ENCODE results near the gene PPP2R2D. TPM values are rescaled to one million over a fixed set of nuclear protein-coding genes. Genes with fewer than 3 reads are reported as not detected.
"Not testable (repeated sequence)": the region's sequence is repeated elsewhere in the genome, so short reads cannot be mapped to it uniquely, and the experiment has no call there.

The PPP2R2D gene
- polyA plus RNA-seq, 2 donors = 14.5 to 19.3 TPM

- Histone ChIP-seq H3K4me1 (ENCODE audit: control insufficient read depth in 2 of 2, insufficient read depth in 2 of 2, low read length in 1 of 2) (peaks cover 6 to 7% of the 10 kb centered on the region in 2 donors), H3K36me3 (ENCODE audit: control insufficient read depth in 2 of 2, insufficient read depth in 2 of 2, low read length in 1 of 2) (peaks cover 11 to 29% of the 10 kb centered on the region in 2 donors)
Observed at GRCh38 chr10:131949041-131949862, 48.4 kb downstream of the PPP2R2D start.

DNA sequence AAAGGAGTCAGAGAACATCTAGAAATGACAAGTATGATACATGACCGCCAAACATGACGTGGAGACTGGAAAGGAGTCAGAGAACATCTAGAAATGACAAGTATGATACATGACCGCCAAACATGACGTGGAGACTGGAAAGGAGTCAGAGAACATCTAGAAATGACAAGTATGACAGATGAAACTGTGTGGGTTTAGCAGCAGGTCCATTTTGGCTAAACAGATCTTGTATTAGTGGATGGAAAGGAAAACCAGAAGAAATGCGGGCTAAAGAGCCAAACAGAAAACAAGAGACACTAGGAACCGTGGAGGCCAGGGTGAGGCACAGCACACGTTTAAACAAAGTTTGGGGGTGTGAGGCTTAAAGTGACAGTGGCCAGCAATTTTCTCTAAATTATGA lies 49.1 kb downstream of the PPP2R2D start:
- H3K27ac ChIP-seq (ENCODE audit: low read depth in 2 of 2, low read length in 1 of 2); H3K9me3 ChIP-seq (ENCODE audit: control insufficient read depth in 2 of 2, insufficient read depth in 1 of 2, low read depth in 1 of 2, low read length in 1 of 2); H3K4me1 ChIP-seq (ENCODE audit: control insufficient read depth in 2 of 2, insufficient read depth in 2 of 2, low read length in 1 of 2); H3K27me3 ChIP-seq (ENCODE audit: control insufficient read depth in 1 of 2, insufficient read depth in 2 of 2, low read length in 2 of 2); H3K4me3 ChIP-seq (ENCODE audit: low read depth in 1 of 2, low read length in 2 of 2): not testable (repeated sequence)
- peaks cover 11 to 34% of the 10 kb centered on the region in 2 donors for H3K36me3 ChIP-seq (ENCODE audit: control insufficient read depth in 2 of 2, insufficient read depth in 2 of 2, low read length in 1 of 2)
- 72 to 78% methylated on average over 5 of the region's 7 CpGs for whole genome bisulfite sequencing, 2 donors

More at GRCh38 chr10:131949041-131949862, 48.4 kb downstream of the PPP2R2D start:
- no peaks in the 10 kb centered on the region for H3K9me3 ChIP-seq (ENCODE audit: control insufficient read depth in 2 of 2, insufficient read depth in 1 of 2, low read depth in 1 of 2, low read length in 1 of 2)
- H3K4me3 ChIP-seq (ENCODE audit: low read depth in 1 of 2, low read length in 2 of 2) = no peak overlapping the region
- no peaks in the 10 kb centered on the region for H3K27me3 ChIP-seq (ENCODE audit: control insufficient read depth in 1 of 2, insufficient read depth in 2 of 2, low read length in 2 of 2)
- WGBS, 2 donors = 86 to 96% methylated on average over 21 of the region's 23 CpGs
- no peak overlapping the region for H3K27ac ChIP-seq (ENCODE audit: low read depth in 2 of 2, low read length in 1 of 2)

GRCh38 chr10:131954356-131954965 lies 53.7 kb downstream of the PPP2R2D start:
- H3K27me3 ChIP-seq (ENCODE audit: control insufficient read depth in 1 of 2, insufficient read depth in 2 of 2, low read length in 2 of 2) = no peaks in the 10 kb centered on the region
- H3K4me1 ChIP-seq (ENCODE audit: control insufficient read depth in 2 of 2, insufficient read depth in 2 of 2, low read length in 1 of 2) = no peaks in the 10 kb centered on the region
- WGBS, 2 donors = 88 to 89% methylated on average over 21 of the region's 21 CpGs
- H3K27ac ChIP-seq (ENCODE audit: low read depth in 2 of 2, low read length in 1 of 2) = no peak overlapping the region
- peaks cover 9 to 40% of the 10 kb centered on the region in 2 donors for H3K36me3 ChIP-seq (ENCODE audit: control insufficient read depth in 2 of 2, insufficient read depth in 2 of 2, low read length in 1 of 2)
- H3K4me3 ChIP-seq (ENCODE audit: low read depth in 1 of 2, low read length in 2 of 2) = no peak overlapping the region
- no peaks in the 10 kb centered on the region for H3K9me3 ChIP-seq (ENCODE audit: control insufficient read depth in 2 of 2, insufficient read depth in 1 of 2, low read depth in 1 of 2, low read length in 1 of 2)

DNA sequence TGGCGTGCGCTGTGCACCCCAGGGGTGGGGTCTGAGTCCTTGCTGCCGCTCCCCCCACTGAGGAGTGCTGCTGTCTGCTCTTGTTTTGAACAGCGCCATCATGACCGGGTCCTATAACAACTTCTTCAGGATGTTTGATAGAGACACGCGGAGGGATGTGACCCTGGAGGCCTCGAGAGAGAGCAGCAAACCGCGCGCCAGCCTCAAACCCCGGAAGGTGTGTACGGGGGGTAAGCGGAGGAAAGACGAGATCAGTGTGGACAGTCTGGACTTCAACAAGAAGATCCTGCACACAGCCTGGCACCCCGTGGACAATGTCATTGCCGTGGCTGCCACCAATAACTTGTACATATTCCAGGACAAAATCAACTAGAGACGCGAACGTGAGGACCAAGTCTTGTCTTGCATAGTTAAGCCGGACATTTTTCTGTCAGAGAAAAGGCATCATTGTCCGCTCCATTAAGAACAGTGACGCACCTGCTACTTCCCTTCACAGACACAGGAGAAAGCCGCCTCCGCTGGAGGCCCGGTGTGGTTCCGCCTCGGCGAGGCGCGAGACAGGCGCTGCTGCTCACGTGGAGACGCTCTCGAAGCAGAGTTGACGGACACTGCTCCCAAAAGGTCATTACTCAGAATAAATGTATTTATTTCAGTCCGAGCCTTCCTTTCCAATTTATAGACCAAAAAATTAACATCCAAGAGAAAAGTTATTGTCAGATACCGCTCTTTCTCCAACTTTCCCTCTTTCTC lies 55.0 kb downstream of the PPP2R2D start:
- Histone ChIP-seq H3K27me3 (ENCODE audit: control insufficient read depth in 1 of 2, insufficient read depth in 2 of 2, low read length in 2 of 2) (no peaks in the 10 kb centered on the region), H3K36me3 (ENCODE audit: control insufficient read depth in 2 of 2, insufficient read depth in 2 of 2, low read length in 1 of 2) (peaks cover 3 to 50% of the 10 kb centered on the region in 2 donors), H3K27ac (ENCODE audit: low read depth in 2 of 2, low read length in 1 of 2) (no peak overlapping the region), H3K9me3 (ENCODE audit: control insufficient read depth in 2 of 2, insufficient read depth in 1 of 2, low read depth in 1 of 2, low read length in 1 of 2) (no peaks in the 10 kb centered on the region), H3K4me1 (ENCODE audit: control insufficient read depth in 2 of 2, insufficient read depth in 2 of 2, low read length in 1 of 2) (no peaks in the 10 kb centered on the region), H3K4me3 (ENCODE audit: low read depth in 1 of 2, low read length in 2 of 2) (no peak overlapping the region)
- WGBS, 2 donors = 97% methylated on average over 38 of the region's 38 CpGs

DNA sequence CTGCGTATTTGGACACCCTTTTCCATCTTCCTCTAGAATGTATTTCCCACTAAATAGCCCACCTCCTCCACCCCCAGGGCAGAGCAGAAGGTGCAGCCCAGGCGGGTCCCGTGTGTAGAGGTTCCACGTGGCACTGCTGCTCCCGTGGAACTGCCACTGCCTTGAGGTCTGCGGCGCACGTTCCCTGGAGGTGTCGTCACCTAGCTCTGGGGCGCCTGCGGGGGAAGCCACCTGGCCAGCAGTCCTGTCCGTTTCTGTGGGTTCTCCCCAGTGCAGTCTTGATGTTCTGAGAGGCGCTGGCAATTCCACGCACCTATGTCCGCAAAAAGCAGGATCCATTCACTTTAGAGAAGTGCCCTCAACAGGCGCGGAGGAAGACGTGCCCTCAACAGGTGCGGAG lies 59.0 kb downstream of the PPP2R2D start:
- no peaks in the 10 kb centered on the region for H3K9me3 ChIP-seq (ENCODE audit: control insufficient read depth in 2 of 2, insufficient read depth in 1 of 2, low read depth in 1 of 2, low read length in 1 of 2)
- H3K4me1 ChIP-seq (ENCODE audit: control insufficient read depth in 2 of 2, insufficient read depth in 2 of 2, low read length in 1 of 2) = no peaks in the 10 kb centered on the region
- H3K27me3 ChIP-seq (ENCODE audit: control insufficient read depth in 1 of 2, insufficient read depth in 2 of 2, low read length in 2 of 2) = no peaks in the 10 kb centered on the region
- peaks cover 0 to 48% of the 10 kb centered on the region in 2 donors for H3K36me3 ChIP-seq (ENCODE audit: control insufficient read depth in 2 of 2, insufficient read depth in 2 of 2, low read length in 1 of 2)
- 86 to 92% methylated on average over 19 of the region's 19 CpGs for WGBS, 2 donors
- H3K27ac ChIP-seq (ENCODE audit: low read depth in 2 of 2, low read length in 1 of 2) = no peak overlapping the region
- no peak overlapping the region for H3K4me3 ChIP-seq (ENCODE audit: low read depth in 1 of 2, low read length in 2 of 2)

GRCh38 chr10:131960631-131961046 lies 59.8 kb downstream of the PPP2R2D start:
- H3K4me3 ChIP-seq (ENCODE audit: low read depth in 1 of 2, low read length in 2 of 2) = no peak overlapping the region
- no peaks in the 10 kb centered on the region for H3K4me1 ChIP-seq (ENCODE audit: control insufficient read depth in 2 of 2, insufficient read depth in 2 of 2, low read length in 1 of 2)
- H3K27me3 ChIP-seq (ENCODE audit: control insufficient read depth in 1 of 2, insufficient read depth in 2 of 2, low read length in 2 of 2) = no peaks in the 10 kb centered on the region
- H3K36me3 ChIP-seq (ENCODE audit: control insufficient read depth in 2 of 2, insufficient read depth in 2 of 2, low read length in 1 of 2) = peaks cover 0 to 46% of the 10 kb centered on the region in 2 donors
- H3K9me3 ChIP-seq (ENCODE audit: control insufficient read depth in 2 of 2, insufficient read depth in 1 of 2, low read depth in 1 of 2, low read length in 1 of 2) = no peaks in the 10 kb centered on the region
- WGBS, 2 donors = 87 to 91% methylated on average over 18 of the region's 18 CpGs
- H3K27ac ChIP-seq (ENCODE audit: low read depth in 2 of 2, low read length in 1 of 2) = no peak overlapping the region

- WGBS, 2 donors = 92 to 93% methylated on average over 26 of the region's 26 CpGs
- Histone ChIP-seq H3K4me1 (ENCODE audit: control insufficient read depth in 2 of 2, insufficient read depth in 2 of 2, low read length in 1 of 2) (no peaks in the 10 kb centered on the region), H3K27ac (ENCODE audit: low read depth in 2 of 2, low read length in 1 of 2) (no peak overlapping the region), H3K36me3 (ENCODE audit: control insufficient read depth in 2 of 2, insufficient read depth in 2 of 2, low read length in 1 of 2) (peaks cover 0 to 40% of the 10 kb centered on the region in 2 donors), H3K4me3 (ENCODE audit: low read depth in 1 of 2, low read length in 2 of 2) (no peak overlapping the region), H3K27me3 (ENCODE audit: control insufficient read depth in 1 of 2, insufficient read depth in 2 of 2, low read length in 2 of 2) (no peaks in the 10 kb centered on the region), H3K9me3 (ENCODE audit: control insufficient read depth in 2 of 2, insufficient read depth in 1 of 2, low read depth in 1 of 2, low read length in 1 of 2) (no peaks in the 10 kb centered on the region)
Observed at GRCh38 chr10:131961047-131961776, 60.4 kb downstream of the PPP2R2D start.

- Histone ChIP-seq H3K27ac (ENCODE audit: low read depth in 2 of 2, low read length in 1 of 2) (no peak overlapping the region), H3K4me3 (ENCODE audit: low read depth in 1 of 2, low read length in 2 of 2) (no peak overlapping the region), H3K9me3 (ENCODE audit: control insufficient read depth in 2 of 2, insufficient read depth in 1 of 2, low read depth in 1 of 2, low read length in 1 of 2) (no peaks in the 10 kb centered on the region), H3K27me3 (ENCODE audit: control insufficient read depth in 1 of 2, insufficient read depth in 2 of 2, low read length in 2 of 2) (no peaks in the 10 kb centered on the region), H3K4me1 (ENCODE audit: control insufficient read depth in 2 of 2, insufficient read depth in 2 of 2, low read length in 1 of 2) (no peaks in the 10 kb centered on the region), H3K36me3 (ENCODE audit: control insufficient read depth in 2 of 2, insufficient read depth in 2 of 2, low read length in 1 of 2) (peaks cover under 1 to 38% of the 10 kb centered on the region in 2 donors)
- WGBS, 2 donors = 85 to 86% methylated on average over 32 of the region's 32 CpGs
Observed at GRCh38 chr10:131961777-131962662, 61.2 kb downstream of the PPP2R2D start.

All from esophagus (tissue), 2 donors.